ENCODE results near the gene SEM1.

DNA sequence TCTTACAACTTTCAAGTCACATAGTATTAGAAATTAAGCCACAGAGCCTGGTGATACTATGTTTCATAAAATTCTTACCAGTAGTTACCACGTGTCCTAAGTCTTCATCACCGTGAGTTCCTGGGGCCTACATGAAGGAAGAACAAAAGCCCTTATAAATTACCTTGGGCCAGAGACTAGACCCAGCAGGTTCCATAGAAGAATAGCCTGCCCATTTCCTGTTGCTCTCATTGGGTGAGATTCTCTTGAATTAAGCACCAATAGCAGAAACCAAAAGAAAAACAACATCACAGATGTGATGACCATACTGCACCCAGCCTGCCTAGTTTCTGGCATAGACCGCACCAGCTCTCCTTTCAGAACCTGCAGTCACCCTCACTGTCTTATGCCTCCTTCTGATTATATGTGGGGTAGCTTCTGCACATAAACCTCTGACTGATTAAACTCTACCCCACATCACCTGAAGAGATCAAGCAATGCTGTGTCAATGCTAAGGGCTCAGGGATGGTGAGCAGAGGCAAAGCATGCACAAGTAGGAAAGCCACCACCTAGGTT is 18.0 kb upstream of the SEM1 start:
- TF ChIP-seq, protein P1, sequence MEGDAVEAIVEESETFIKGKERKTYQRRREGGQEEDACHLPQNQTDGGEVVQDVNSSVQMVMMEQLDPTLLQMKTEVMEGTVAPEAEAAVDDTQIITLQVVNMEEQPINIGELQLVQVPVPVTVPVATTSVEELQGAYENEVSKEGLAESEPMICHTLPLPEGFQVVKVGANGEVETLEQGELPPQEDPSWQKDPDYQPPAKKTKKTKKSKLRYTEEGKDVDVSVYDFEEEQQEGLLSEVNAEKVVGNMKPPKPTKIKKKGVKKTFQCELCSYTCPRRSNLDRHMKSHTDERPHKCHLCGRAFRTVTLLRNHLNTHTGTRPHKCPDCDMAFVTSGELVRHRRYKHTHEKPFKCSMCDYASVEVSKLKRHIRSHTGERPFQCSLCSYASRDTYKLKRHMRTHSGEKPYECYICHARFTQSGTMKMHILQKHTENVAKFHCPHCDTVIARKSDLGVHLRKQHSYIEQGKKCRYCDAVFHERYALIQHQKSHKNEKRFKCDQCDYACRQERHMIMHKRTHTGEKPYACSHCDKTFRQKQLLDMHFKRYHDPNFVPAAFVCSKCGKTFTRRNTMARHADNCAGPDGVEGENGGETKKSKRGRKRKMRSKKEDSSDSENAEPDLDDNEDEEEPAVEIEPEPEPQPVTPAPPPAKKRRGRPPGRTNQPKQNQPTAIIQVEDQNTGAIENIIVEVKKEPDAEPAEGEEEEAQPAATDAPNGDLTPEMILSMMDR (optimal IDR thresholded peaks at IDR 0.05 in 1 of 3, IDR thresholded peaks at IDR 0.05 in 1 of 3, conservative IDR thresholded peaks at IDR 0.05 in 1 of 3; ENCODE audit: extremely low read depth in 1 of 3, insufficient read depth in 2 of 3, low read length in 3 of 3), result no peak
- TF ChIP-seq EZH2 (IDR thresholded peaks at IDR 0.05; ENCODE audit: low read length), result no peak

Data from keratinocyte (primary cell).